ENCODE measurements around the gene ATP8B1.

GRCh38 chr18:57839942-57840381, 36.8 kb upstream of the ATP8B1 start:
- TF ChIP-seq CTCF (conservative IDR thresholded peaks at IDR 0.05 in 1 of 2, IDR thresholded peaks at IDR 0.05 in 1 of 2; ENCODE audit: low read depth in 1 of 2, low read length in 2 of 2) (no peak), EZH2 (IDR thresholded peaks at IDR 0.05; ENCODE audit: low read length, missing control alignments) (no peak)

Measured in fibroblast of lung (primary cell).